ENCODE data around the gene DEK.
A peak's percentile ranks its signal among the peaks of the same experiment; 100 is the strongest.
"Not testable (repeated sequence)": the region's sequence is repeated elsewhere in the genome, so short reads cannot be mapped to it uniquely, and the experiment has no call there.

The DEK gene

DNA sequence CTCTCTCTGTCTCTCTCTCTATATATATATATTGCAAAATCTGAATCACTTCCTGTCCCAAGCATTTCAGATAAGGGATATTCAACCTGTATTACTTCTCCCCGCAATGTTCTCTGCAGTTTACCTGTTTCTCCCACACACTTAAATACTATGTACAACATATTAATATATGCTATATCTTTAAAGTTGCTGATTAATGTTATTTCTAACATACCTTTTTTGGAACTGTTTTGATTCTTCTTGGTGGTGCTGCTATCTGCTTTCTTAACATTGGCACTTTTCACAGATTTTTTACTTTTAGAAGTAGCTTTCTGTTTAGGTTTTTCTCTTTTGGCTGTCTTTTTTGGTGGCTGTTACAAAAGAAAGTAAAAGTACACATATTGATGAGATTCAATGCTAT, 27.2 kb downstream of the DEK start:
- no peak for DNase-seq (ENCODE audit: low read depth)

DNA sequence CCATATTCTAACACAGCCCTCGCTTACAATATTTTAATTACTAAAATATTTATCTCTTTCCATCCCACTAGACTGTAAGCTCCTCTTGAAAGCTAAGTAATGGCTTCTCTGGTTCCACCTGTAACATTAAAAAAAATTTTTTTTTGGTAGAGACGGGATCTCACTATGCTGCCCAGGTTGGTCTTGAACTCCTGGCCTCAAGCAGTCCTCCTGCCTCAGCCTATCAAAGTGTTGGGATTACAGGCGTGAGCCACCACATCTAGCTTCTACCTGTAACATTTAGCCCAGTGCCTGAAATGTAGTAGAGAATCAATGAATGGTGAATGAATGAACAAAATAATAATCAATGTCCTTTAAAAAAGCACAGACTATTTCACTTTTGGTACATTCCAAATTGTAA, 28.8 kb downstream of the DEK start:
- no peak for DNase-seq (ENCODE audit: low read depth)

DNA sequence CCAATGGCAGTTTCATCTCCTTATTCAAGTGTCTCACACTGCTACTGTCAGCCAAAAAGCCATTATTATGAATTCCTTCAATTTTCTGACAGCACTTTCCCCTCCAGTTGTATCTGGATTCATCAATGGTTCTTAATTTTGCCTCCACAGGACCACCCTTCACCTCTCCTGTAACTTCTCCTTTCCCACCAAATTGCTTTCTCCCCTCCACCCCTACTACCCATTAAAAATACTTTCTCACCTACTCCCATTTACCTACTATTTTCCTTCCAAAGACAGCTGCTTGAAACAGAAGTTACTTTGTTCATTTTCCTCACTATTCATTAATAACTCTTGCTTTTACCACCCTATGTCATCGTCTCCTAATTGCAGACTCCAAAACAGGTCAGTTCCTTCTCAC, 29.8 kb downstream of the DEK start:
- DNase-seq (ENCODE audit: low read depth): no peak

DNA sequence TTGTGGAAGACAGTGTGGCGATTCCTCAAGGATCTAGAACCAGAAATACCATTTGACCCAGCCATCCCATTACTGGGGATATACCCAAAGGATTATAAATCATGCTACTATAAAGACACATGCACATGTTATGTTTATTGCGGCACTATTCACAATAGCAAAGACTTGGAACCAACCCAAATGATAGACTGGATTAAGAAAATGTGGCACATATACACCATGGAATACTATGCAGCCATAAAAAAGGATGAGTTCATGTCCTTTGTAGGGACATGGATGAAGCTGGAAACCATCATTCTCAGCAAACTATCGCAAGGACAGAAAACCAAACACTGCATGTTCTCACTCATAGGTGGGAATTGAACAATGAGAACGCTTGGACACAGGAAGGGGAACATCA, 30.6 kb downstream of the DEK start:
- not testable (repeated sequence) for DNase-seq (ENCODE audit: low read depth)

DNA sequence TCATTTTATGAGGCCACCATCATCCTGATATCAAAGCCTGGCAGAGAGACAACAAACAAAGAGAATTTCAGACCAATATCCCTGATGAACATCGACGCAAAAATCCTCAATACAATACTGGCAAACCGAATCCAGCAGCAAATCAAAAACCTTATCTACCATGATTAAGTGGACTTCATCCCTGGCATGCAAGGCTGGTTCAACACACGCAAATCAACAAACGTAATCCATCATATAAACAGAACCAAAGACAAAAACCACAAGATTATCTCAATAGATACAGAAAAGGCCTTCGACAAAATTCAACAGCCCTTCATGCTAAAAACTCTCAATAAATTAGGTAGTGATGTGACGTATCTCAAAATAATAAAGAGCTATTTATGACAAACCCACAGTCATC, 32.5 kb downstream of the DEK start:
- not testable (repeated sequence) for DNase-seq (ENCODE audit: low read depth)

DNA sequence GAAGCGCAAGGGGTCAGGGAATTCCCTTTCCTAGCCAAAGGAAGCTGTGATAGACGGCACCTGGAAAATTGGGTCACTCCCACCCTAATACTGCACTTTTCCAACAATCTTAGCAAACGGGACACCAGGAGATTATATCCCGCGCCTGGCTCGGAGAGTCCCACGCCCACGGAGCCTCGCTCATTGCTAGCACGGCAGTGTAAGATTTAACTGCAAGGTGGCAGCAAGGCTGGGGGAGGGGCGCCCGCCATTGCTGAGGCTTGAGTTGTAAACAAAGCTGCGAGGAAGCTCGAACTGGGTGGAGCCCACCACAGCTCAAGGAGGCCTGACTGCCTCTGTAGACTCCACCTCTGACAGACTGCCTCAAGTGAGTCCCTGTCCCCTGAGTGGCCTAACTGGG, 35.7 kb downstream of the DEK start:
- DNase-seq (ENCODE audit: low read depth): not testable (repeated sequence)

DNA sequence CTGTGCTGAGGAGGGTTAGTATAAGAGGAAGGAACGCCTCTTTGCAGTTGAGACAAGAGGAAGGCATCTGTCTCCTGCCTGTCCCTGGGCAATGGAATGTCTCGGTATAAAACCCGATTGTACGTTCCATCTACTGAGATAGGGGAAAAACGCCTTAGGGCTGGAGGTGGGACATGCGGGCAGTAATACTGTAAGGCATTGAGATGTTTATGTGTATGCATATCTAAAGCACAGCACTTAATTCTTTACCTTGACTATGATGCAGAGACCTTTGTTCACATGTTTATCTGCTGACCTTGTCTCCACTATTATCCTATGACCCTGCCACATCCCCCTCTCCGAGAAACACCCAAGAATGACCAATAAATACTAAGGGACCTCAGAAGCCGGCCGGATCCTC, 37.2 kb downstream of the DEK start:
- DNase-seq (ENCODE audit: low read depth): not testable (repeated sequence)

DNA sequence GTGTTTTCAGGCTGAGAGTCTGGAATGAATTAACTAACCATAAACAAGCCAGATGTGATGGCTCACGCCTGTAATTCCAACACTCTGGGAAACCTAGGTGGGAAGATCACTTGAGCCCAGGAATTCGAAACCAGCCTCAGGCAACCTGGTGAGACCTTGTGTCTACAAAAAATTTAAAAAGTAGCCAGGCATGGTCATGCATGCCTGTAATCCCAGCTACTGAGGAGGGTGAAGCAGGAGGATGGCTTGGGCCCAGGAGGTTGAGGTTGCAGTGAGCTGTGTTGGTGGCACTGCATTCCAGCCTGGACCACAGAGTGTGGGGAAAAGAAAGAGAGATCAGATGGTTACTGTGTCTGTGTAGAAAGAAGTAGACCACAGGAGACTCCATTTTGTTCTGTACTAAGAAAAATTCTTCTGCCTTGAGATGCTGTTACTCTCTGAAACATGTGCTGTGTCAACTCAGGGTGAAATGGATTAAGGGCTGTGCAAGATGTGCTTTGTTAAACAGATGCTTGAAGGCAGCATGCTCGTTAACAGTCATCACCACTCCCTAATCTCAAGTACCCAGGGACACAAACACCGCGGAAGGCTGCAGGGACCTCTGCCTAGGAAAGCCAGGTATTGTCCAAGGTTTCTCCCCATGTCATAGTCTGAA, 37.8 kb downstream of the DEK start:
- DNase-seq (ENCODE audit: low read depth): peak; percentile 61

DNA sequence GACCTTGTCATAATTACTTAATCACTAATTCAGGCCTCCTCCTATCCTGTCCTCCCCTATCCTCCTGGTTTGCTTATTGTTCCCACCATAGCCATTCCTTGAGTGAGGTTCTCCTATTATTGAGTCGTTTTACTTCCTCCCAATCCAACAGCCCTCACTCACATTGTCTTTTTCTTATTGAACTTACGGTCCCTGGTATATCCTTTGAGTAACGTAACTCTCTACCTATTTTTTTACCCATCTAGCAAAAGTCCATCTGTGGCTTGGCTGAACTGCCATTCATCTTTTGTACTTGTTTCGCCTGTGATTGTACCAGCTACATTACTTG, 43.1 kb downstream of the DEK start:
- DNase-seq (ENCODE audit: low read depth): no peak

DNA sequence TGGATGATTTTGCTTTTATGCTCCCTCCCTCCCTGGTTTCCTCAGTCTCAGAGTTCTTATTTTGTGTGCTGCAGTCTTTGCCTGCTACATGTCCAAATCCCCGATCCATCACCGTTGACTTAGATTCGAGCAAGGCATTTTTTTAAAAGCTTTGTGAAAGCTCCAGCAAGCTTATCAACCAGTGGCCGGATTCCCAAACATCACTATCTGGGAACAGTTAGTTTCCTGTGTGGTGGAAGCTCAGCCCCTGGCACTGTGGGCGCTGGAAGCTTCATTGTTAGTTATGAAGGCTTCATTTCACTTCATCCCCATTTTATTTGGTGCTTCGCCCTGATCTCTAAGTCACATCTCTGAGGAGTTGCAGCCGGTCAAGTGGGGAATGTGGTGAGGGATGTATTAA, 44.7 kb downstream of the DEK start:
- no peak for DNase-seq (ENCODE audit: low read depth)

DNA sequence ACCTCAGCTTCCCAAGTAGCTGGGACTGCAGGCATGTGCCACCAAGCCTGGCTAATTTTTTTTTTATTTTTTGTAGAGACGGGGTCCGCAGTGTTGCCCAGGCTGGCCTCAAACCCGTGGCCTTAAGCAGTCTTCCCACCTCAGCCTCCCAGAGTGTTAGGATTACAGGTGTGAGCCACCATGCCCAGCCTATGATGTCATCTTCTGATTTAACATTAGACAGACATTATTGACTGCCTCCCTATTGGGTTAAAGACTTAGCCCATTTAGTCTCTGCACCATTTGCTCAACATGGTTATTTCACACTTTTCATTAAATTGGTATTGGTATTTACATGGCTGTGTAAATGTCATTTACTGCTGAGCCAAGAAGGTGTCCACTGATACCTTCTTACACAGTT, 46.1 kb downstream of the DEK start:
- no peak for DNase-seq (ENCODE audit: low read depth)

DNA sequence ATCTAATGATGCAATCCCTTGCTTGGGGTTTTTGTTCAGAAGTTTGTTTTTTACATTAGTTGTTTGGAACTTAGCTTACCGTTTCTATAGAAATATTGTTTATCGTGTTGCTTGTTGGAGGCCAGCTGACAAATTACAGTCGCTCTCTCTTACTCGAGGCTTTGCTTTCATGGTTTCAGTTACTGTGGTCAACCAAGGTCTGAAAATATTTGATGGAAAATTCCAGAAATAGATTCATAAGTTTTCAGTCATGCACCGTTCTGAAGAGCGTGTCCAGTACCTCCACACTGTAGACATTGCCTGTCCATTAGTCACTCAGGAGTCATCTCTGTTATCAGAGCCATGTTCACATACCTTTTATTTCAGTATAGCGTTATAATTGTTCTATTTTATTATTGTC, 47.9 kb downstream of the DEK start:
- DNase-seq (ENCODE audit: low read depth): peak; percentile 41

DNA sequence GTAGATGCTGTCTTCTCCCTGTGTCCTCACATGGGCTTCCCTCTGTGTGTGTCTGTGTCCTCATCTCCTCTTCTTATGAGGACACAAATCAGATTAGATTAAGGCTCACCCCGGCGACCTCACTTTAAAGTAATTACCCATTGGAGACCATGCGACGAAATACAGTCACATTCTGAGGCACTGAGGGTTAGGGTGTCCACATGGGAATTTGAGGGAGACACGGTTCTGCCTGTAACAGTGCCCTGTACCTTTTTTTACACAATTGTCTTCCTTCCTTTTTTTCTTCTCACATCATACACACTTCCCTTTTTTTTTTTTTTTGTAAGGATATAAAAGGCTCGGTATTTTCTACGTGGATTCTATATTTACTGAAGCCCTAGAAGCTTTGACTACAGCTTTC, 48.9 kb downstream of the DEK start:
- DNase-seq (ENCODE audit: low read depth): no peak

DNA sequence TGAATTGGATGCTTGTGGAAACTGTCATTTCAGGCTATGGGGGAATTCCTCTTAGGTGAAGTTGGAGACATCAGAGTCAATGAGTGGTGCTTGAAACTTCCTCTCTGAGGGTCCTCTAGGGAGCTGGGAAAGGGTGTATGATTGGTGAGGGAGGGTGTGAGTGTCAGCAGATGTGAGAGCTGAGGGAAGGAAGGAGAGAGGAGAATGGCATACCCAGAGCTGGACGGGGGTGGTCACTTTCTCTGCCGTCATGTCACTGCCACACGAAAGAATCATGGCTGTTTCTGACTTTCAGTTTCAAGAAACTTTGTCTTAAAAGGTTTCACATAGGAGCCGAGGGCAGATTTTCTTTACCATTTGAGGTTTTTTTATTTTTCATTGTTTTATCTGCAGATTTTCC, 50.3 kb downstream of the DEK start:
- no peak for DNase-seq (ENCODE audit: low read depth)

DNA sequence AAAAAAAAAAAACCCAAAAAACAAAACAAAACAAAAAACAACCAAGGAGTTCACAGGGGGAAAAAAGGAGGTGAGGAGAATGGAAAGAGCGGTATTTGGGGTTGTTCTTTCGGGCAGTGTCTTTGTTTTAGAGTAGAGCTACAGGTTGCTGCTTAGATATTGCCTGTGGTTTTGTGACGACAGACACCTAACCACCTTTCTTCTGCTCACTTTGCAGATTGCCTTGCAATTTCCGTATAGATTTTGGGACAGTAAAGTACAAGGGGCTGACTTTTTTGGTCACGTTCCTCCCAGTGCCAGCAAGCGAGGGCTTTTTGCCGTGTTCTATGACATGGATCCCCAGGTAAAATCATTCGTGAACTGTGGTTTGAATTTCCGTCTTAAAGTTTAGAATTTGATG, 50.9 kb downstream of the DEK start:
- no peak for DNase-seq (ENCODE audit: low read depth)

DNA sequence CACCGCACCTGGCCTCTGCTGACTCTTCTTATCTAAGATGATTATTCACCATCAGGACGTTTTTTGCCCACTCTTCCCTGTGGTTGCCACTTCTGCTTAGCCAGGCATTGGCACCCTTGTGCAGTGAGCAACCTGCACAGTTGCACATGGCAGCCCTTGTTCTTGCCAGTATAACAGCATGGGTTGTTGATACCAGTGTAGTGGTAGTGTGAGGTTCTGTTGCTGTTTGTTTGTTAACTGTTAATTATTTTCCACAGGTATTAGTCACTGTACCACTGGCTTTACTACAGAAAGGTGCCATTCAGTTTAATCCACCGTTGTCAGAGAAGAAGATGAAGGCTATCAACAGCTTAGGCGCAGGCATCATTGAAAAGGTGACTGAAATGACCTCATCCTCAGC, 52.1 kb downstream of the DEK start:
- no peak for DNase-seq (ENCODE audit: low read depth)

DNA sequence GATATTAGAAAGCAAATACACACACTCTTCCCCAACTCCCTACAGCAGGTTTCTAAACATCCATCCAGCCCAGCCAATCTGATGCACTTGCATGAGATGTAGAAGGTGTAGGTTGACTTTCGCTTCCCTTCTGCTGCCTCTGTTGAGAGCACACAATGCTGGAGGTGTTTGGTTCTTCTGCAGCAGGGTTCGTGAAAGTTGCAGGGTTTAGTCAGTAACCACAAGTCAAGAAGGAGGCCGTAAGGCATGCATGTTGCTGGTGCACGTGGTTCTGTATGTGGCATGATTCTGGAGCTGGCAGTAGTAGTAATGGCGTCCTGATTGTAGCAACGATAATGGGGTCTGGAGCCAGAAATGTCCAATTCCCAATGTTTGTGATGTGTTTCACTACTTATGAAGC, 53.0 kb downstream of the DEK start:
- DNase-seq (ENCODE audit: low read depth): no peak

DNA sequence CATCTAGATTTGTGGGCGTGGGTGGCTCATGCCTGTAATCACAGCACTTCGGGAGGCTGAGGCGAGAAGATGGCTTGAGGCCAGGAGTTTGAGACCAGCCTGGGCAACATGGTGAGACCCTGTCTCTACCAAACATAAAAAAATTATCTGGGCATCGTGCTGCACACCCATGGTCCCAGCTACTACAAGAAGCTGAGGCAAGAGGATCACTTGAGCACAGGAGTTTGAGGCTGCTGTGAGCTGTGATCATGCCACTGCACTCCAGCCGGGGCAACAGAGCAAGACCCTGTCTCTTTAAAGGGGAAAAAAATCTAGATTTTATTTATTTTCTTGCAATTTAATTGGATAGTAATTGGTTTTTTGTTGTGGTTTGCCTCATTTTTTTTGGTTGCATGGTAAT, 53.6 kb downstream of the DEK start:
- no peak for DNase-seq (ENCODE audit: low read depth)

DNA sequence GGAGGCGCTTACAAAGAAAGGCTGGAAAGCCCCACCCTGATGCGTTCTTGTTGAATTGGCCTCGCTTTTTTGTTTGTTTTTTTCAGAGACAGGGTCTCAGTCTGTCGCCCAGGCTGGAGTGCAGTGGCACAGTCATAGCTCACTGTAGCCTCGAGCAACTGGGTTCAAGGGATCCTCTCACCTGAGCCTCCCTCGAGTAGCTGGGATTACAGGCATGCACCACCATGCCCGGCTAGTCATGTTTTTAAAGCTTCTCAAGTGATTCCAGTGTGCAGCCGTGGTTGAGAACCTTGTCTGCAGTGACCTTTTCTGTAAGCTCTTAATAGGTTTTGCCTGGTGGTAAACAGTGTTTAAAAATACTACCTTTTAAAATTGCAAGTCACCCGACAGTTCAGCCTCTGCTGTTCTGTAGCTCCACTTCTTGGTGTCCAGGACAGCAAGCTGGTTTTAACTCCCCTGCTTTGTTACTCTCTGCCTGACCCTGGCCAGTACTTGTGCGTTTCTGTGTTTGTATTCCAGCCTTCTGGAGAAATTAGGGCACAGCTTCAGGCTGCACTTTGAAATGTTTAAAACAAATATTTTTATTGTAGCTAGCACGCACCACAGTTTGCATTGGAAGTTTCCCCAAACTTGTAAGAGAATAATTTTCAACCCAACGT, 54.7 kb downstream of the DEK start:
- DNase-seq (ENCODE audit: low read depth): no peak

DNA sequence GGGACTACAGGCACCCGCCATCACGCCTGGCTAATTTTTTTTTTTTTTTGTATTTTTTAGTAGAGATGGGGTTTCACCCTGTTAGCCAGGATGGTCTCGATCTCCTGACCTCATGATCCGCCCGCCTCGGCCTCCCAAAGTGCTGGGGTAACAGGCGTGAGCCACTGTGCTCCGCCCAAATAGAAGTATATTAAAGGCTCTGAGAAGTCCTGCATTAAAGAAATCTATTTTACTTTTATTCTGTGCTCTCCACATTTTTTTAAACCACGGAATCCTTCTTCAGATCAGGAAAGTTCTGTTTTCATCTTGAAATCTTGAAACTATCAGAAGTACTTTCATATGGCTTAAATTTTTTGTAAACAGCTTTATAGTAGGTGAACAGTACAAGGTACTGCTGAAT, 55.6 kb downstream of the DEK start:
- DNase-seq (ENCODE audit: low read depth): not testable (repeated sequence)

DNA sequence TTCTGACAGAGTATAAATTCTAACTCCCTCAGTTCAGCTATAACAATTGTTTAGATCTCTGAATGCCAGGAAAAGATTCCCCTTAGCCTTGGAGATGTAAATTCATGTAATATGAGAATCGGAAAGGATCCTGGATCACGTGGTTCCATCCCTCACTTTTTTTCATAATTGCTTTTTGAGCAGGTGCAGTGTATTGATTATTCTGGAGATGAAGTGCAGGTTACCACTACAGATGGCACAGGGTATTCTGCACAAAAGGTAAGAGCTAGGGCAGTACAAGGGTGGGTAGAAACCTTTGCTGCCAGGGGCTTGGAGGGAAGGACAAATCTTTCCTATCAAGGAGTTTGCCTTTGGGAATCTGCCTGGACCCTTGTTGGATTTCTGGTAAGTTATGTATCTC, 56.4 kb downstream of the DEK start:
- no peak for DNase-seq (ENCODE audit: low read depth)

DNA sequence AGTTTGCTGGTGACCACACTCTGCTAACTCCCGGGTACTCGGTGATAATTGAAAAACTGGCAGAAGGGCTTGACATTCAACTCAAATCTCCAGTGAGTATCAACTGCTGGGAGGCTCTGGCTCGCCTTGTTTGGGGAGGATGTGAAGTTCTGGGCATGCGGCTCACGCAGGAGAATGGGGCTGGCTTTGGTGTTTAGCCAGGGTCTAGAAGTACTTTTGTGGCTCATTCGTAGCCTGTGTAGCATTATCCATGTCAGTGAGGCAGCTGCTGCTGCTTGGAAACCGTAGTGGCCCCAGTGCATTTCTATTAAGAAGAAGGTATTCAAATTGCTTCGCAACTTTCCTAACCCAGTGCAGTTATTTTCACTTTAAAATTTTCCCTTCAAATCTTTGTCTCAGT, 56.9 kb downstream of the DEK start:
- no peak for DNase-seq (ENCODE audit: low read depth)

DNA sequence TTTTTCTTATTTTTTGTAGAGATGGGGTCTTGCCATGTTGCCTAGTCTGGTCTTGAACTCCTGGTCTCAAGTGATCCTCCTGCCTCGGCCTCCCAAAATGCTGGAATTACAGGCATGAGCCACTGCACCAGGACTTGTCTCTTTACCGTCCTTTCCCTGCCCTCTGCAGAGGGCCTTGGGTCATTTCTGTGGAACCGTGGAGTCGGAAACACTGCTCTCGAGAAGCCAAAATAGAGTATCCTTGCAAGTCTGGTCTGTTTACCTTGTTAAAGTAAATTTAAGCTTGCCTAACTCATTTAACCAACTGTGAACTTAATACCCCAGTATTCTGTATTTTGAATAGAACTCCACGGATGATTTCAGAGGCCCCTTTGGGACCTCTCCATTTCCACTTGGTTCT, 57.7 kb downstream of the DEK start:
- no peak for DNase-seq (ENCODE audit: low read depth)

DNA sequence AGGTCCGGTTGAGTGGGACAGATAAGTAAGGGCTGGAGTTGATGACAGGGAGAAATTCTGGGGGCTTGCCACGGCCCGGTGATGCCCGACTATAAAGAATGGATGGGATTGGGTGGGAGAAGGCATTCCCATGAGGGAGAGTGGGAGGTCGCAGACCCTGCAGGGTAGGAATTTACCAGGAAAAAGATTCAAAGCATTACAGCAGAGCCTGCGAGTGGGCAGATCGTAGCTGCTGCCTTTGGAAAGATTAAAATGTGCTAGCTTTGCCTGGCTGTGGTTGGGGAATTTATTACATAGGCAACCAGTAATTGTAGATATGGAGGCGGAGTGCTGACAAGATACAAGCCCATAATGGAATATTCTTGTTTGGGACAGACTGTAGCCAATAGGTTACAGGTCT, 59.6 kb downstream of the DEK start:
- no peak for DNase-seq (ENCODE audit: low read depth)

DNA sequence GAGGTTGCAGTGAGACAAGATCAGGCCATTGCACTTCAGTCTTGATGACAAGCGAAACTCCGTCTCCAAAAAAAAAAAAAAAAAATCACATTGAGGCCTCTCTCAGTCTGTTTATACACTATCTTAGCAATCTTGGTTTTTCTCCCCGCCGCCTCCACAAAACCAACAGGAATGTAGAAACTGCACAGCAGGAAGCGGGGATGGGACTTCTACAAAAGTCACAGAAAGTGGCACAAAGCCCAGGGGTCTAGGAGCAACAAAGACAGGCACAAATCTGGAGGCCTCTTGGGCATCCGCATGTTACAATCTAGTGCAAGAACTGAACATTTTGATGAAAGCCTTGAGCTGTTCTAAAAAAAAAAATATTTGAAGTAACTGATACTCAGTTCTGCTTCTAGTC, 60.5 kb downstream of the DEK start:
- DNase-seq (ENCODE audit: low read depth): no peak

Data from HS-5 (cell line).